Naive thymus-derived CD4-positive, alpha-beta T cell (primary cell): ENCODE results near the gene ITPR2. TPM values are rescaled to one million over a fixed set of nuclear protein-coding genes. Genes with fewer than 3 reads are reported as not detected.
A peak's percentile ranks its signal among the peaks of the same experiment; 100 is the strongest.

Source experiments
- ATAC-seq: fragments of 150-1000 bp; cut with Tn5 transposase; 2 replicates; pipeline ENCODE4 v1.10.0; 2021; ENCODE audit warnings: mild to moderate bottlenecking, moderate library complexity
- CTCF ChIA-PET: fragments of 350-600 bp; sonication (Branson Sonifier 250); formaldehyde crosslinking; loops from one replicate; lab custom pipeline; 2021; ENCODE audit warnings: antibody characterized with exemption; lab: Charles Lee
- POLR2A ChIA-PET: fragments of 350-600 bp; sonication (Branson Sonifier 250); formaldehyde crosslinking; loops from one replicate; lab custom pipeline; 2021; ENCODE audit warnings: antibody characterized with exemption, inconsistent platforms; lab: Charles Lee
- DNase-seq, 9 donors: peaks; one replicate each; pipeline versions ENCODE4 v3.0.0 to v3.0.0-alpha.2; 2020 to 2022; ENCODE audit warnings: mixed read lengths in 1 of 9
- H3K27ac ChIP-seq: one replicate; pipeline ENCODE4 v1.7.0; 2013; ENCODE audit warnings: mild to moderate bottlenecking, low read depth, low read length, moderate library complexity
- H3K27me3 ChIP-seq, 2 donors: one replicate each; pipeline ENCODE4 v1.7.0; 2013; ENCODE audit warnings: low read length in 2 of 2, mild to moderate bottlenecking in 2 of 2, moderate library complexity in 2 of 2; ENCODE audit not compliant: control insufficient read depth in 2 of 2, insufficient read depth in 2 of 2
- H3K36me3 ChIP-seq, 3 experiments: 1 replicate in 2 of 3; 2 replicates in 1 of 3; pipeline ENCODE4 v1.7.0; 2013; ENCODE audit warnings: low read length in 3 of 3, mild to moderate bottlenecking in 3 of 3, moderate library complexity in 1 of 3; ENCODE audit not compliant: insufficient read depth in 3 of 3, control insufficient read depth in 2 of 3
- H3K4me1 ChIP-seq, 2 donors: one replicate each; pipeline ENCODE4 v1.7.0; 2013; ENCODE audit warnings: low read length in 2 of 2, mild to moderate bottlenecking in 2 of 2, moderate library complexity in 1 of 2; ENCODE audit not compliant: control insufficient read depth in 2 of 2, insufficient read depth in 2 of 2
- H3K4me3 ChIP-seq: 2 replicates; pipeline ENCODE4 v1.7.0; 2013; ENCODE audit warnings: mild to moderate bottlenecking, low read length
- H3K9me3 ChIP-seq, 3 experiments: 1 replicate in 2 of 3; 2 replicates in 1 of 3; pipeline ENCODE4 v1.7.0; 2013; ENCODE audit warnings: low read length in 3 of 3; ENCODE audit not compliant: control insufficient read depth in 2 of 3
- H3K27ac Mint-ChIP-seq, 9 donors: one replicate each; pipeline ENCODE4 v1.8.0; 2020 to 2022; ENCODE audit warnings: mixed read lengths in 9 of 9, mild to moderate bottlenecking in 8 of 9, moderate library complexity in 5 of 9, inconsistent platforms in 2 of 9
- H3K27me3 Mint-ChIP-seq, 5 donors: one replicate each; pipeline ENCODE4 v1.8.0; 2021 to 2022; ENCODE audit warnings: mixed read lengths in 5 of 5, mild to moderate bottlenecking in 1 of 5
- H3K36me3 Mint-ChIP-seq, 5 donors: one replicate each; pipeline ENCODE4 v1.8.0; 2020 to 2022; ENCODE audit warnings: mixed read lengths in 5 of 5, mild to moderate bottlenecking in 3 of 5, inconsistent platforms in 1 of 5
- H3K4me1 Mint-ChIP-seq, 7 donors: one replicate each; pipeline ENCODE4 v1.8.0; 2020 to 2022; ENCODE audit warnings: mixed read lengths in 7 of 7, mild to moderate bottlenecking in 3 of 7, inconsistent platforms in 1 of 7
- H3K4me3 Mint-ChIP-seq, 10 donors: one replicate each; pipeline ENCODE4 v1.8.0; 2020 to 2022; ENCODE audit warnings: mild to moderate bottlenecking in 10 of 10, mixed read lengths in 10 of 10, moderate library complexity in 6 of 10, inconsistent platforms in 2 of 10
- H3K9me3 Mint-ChIP-seq, 11 donors: one replicate each; pipeline ENCODE4 v1.8.0; 2020 to 2022; ENCODE audit warnings: mixed read lengths in 11 of 11, mild to moderate bottlenecking in 4 of 11, inconsistent platforms in 1 of 11, moderate library complexity in 1 of 11
- intact Hi-C, 2 donors: fragments of 100-400 bp; cut with micrococcal nuclease; formaldehyde crosslinking; loops; one replicate each; pipeline ENCODE4 v1.15.1; 2023
- polyA plus RNA-seq, 2 donors: library from polyadenylated mRNA; unstranded; fragments of 300-500 nt; fragmentation: Illumina TruSeq; gene quantifications; one replicate each; pipeline ENCODE4 v1.2.3, GENCODE V29; 2021
- total RNA-seq, 6 experiments: library from RNA in 5 of 6; stranded (reverse) in 5 of 6; gene quantifications; 1 replicate in 5 of 6; 2 replicates in 1 of 6; pipeline ENCODE4 v1.2.3 and lab custom pipeline; 2021 to 2026

Gene ITPR2
- total and polyA plus RNA-seq, 7 experiments from 2014 or later, result 11.3 to 71.5 (median 51.4) TPM

DNA sequence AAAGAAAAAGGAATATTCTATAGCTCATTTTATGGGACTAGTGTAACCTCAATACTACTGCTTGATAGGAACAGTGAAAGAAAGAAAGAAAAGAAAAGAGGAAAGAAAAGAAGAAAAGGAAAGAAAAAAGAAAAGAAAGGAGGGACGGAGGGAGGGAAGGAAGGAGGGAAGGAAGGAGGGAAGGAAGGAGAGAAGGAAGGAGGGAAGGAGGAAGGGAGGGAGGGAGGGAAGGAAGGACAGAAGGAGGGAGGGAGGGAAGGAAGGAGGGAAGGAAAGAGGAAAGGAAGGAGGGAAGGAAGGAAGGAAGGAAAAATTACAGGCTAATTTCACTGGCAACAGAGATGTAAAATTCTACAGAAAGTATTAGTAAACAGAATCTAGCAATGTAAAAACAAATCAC lies 215.5 kb downstream of the ITPR2 start:
- Mint-ChIP-seq H3K4me3 (no peak overlapping the region), H3K4me1 (peaks cover 0 to 3% (median 0%) of the 10 kb centered on the region in 7 donors), H3K27ac (no peak overlapping the region), H3K9me3 (no peaks in the 10 kb centered on the region), H3K27me3 (no peaks in the 10 kb centered on the region), H3K36me3 (peaks cover 0 to 63% (median 35%) of the 10 kb centered on the region in 5 donors)
- intact Hi-C loops, result no loop called here
- Histone ChIP-seq H3K4me1 (no peaks in the 10 kb centered on the region), H3K27ac (no peak overlapping the region), H3K9me3 (no peaks in the 10 kb centered on the region), H3K4me3 (no peak overlapping the region), H3K36me3 (peaks cover 0 to 24% (median 9%) of the 10 kb centered on the region in 3 experiments), H3K27me3 (no peaks in the 10 kb centered on the region)
- ChIA-PET POLR2A (no interaction called here), CTCF (no interaction called here)
- ATAC-seq (no peak), DNase-seq (no peak)

GRCh38 chr12:26614011-26614616 lies 218.9 kb downstream of the ITPR2 start:
- intact Hi-C loops, result loop anchor here (1.0 to 2.0 kb wide), 3 partner anchors 495 to 517 kb away; no protein-coding TSS in a partner anchor
- no peaks in the 10 kb centered on the region for H3K36me3 ChIP-seq
- H3K9me3 ChIP-seq, result no peaks in the 10 kb centered on the region
- Mint-ChIP-seq H3K4me3 (no peak overlapping the region), H3K9me3 (no peaks in the 10 kb centered on the region), H3K4me1 (peaks cover 0 to 2% (median 0%) of the 10 kb centered on the region in 7 donors), H3K27me3 (no peaks in the 10 kb centered on the region), H3K36me3 (peaks cover 0 to 41% (median 16%) of the 10 kb centered on the region in 5 donors), H3K27ac (no peak overlapping the region)
- ATAC-seq, result no peak
- H3K27ac ChIP-seq, result no peak overlapping the region
- ChIA-PET CTCF (interaction anchor here (1.2 kb wide), 1 partner anchor 516 kb away, joined by 3 read pairs; no protein-coding TSS in a partner anchor), POLR2A (no interaction called here)
- no peaks in the 10 kb centered on the region for H3K4me1 ChIP-seq
- peak in 1 of 9 donors; percentile 3 for DNase-seq
- H3K27me3 ChIP-seq, result no peaks in the 10 kb centered on the region
- H3K4me3 ChIP-seq, result no peak overlapping the region

- Mint-ChIP-seq H3K9me3 (no peaks in the 10 kb centered on the region), H3K27ac (no peak overlapping the region), H3K4me3 (no peak overlapping the region), H3K36me3 (peaks cover 0 to 38% (median 5%) of the 10 kb centered on the region in 5 donors), H3K4me1 (peaks cover 0 to 2% (median 0%) of the 10 kb centered on the region in 7 donors), H3K27me3 (no peaks in the 10 kb centered on the region)
- H3K4me3 ChIP-seq, result no peak overlapping the region
- intact Hi-C loops, result no loop called here
- no peaks in the 10 kb centered on the region for H3K36me3 ChIP-seq
- no peaks in the 10 kb centered on the region for H3K9me3 ChIP-seq
- DNase-seq (no peak), ATAC-seq (no peak)
- ChIA-PET POLR2A (no interaction called here), CTCF (no interaction called here)
- no peaks in the 10 kb centered on the region for H3K27me3 ChIP-seq
- no peak overlapping the region for H3K27ac ChIP-seq
- no peaks in the 10 kb centered on the region for H3K4me1 ChIP-seq
Measured at GRCh38 chr12:26612203-26612602, 220.8 kb downstream of the ITPR2 start.

- POLR2A ChIA-PET, result no interaction called here
- ATAC-seq (no peak), DNase-seq (no peak)
- H3K36me3 Mint-ChIP-seq, result peaks cover 0 to 36% (median 1%) of the 10 kb centered on the region in 5 donors
- peaks cover 0 to 2% (median 0%) of the 10 kb centered on the region in 7 donors for H3K4me1 Mint-ChIP-seq
- H3K27ac Mint-ChIP-seq, result no peak overlapping the region
- no peak overlapping the region for H3K4me3 ChIP-seq
- H3K27ac ChIP-seq, result no peak overlapping the region
- no peaks in the 10 kb centered on the region for H3K27me3 Mint-ChIP-seq
- CTCF ChIA-PET, result no interaction called here
- no peaks in the 10 kb centered on the region for H3K36me3 ChIP-seq
- no peaks in the 10 kb centered on the region for H3K9me3 Mint-ChIP-seq
- no peaks in the 10 kb centered on the region for H3K4me1 ChIP-seq
- H3K27me3 ChIP-seq, result no peaks in the 10 kb centered on the region
- no peaks in the 10 kb centered on the region for H3K9me3 ChIP-seq
- no peak overlapping the region for H3K4me3 Mint-ChIP-seq
- intact Hi-C loops, result no loop called here
Measured at GRCh38 chr12:26611598-26611997, 221.4 kb downstream of the ITPR2 start.

DNA sequence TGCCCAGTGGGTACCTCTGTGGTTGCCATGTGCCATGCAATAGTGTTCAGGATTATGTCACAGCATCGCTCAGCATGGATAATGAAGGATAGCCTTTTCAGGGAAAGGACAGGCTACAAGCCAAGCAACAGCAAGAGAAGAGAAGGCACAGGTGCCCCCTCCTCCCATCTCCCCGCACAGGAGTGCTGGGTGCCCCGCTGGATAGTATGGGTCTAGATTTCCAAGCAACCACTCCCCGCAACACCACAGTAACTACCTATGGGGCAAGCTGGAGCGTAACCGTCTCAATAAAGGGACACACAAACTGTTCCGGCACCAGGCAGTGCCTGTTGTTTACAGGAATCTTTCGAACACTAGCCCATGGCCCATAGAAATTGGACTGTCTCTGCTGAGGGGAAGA lies 222.2 kb downstream of the ITPR2 start:
- Mint-ChIP-seq H3K36me3 (peaks cover 0 to 35% (median 1%) of the 10 kb centered on the region in 5 donors), H3K4me1 (peaks cover 0 to 2% (median 0%) of the 10 kb centered on the region in 7 donors)
- intact Hi-C loops, result no loop called here

DNA sequence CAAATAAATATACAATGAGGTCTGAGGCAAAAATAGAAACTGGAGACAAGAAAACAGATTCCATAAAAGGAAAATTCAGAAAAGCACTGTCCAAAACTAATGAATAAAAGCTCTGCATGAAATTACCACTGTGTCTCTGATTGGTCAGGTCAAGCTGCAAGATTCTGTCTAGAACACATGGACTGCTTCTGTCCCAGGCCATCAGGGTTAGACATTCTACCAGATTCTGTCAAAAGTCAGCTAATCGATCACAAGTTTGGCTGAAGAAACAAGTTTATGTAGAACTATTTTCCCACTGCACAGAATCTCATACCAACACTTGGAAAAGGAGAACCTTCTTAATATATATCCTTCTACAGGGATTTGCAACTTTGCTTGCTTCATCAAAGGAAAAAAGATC lies 223.0 kb downstream of the ITPR2 start:
- Mint-ChIP-seq H3K36me3 (peaks cover 0 to 35% (median 3%) of the 10 kb centered on the region in 5 donors), H3K9me3 (no peaks in the 10 kb centered on the region), H3K27me3 (no peaks in the 10 kb centered on the region), H3K4me1 (peaks cover 0 to 2% (median 0%) of the 10 kb centered on the region in 7 donors), H3K27ac (no peak overlapping the region), H3K4me3 (no peak overlapping the region)
- no peaks in the 10 kb centered on the region for H3K27me3 ChIP-seq
- DNase-seq (no peak), ATAC-seq (no peak)
- no peaks in the 10 kb centered on the region for H3K9me3 ChIP-seq
- ChIA-PET POLR2A (no interaction called here), CTCF (no interaction called here)
- H3K36me3 ChIP-seq, result no peaks in the 10 kb centered on the region
- no peak overlapping the region for H3K4me3 ChIP-seq
- intact Hi-C loops, result no loop called here
- no peak overlapping the region for H3K27ac ChIP-seq
- no peaks in the 10 kb centered on the region for H3K4me1 ChIP-seq

More for the DNA sequence above, 222.2 kb downstream of the ITPR2 start:
- Histone ChIP-seq H3K4me1 (no peaks in the 10 kb centered on the region), H3K4me3 (no peak overlapping the region), H3K27me3 (no peaks in the 10 kb centered on the region), H3K36me3 (no peaks in the 10 kb centered on the region), H3K27ac (no peak overlapping the region), H3K9me3 (no peaks in the 10 kb centered on the region)
- Mint-ChIP-seq H3K4me3 (no peak overlapping the region), H3K9me3 (no peaks in the 10 kb centered on the region), H3K27me3 (no peaks in the 10 kb centered on the region), H3K27ac (no peak overlapping the region)
- ChIA-PET CTCF (no interaction called here), POLR2A (no interaction called here)
- ATAC-seq, result no peak
- no peak for DNase-seq

- no peaks in the 10 kb centered on the region for H3K4me1 ChIP-seq
- POLR2A ChIA-PET, result interaction anchor here (0.7 kb wide), 1 partner anchor 1556 kb away, joined by 8 read pairs; a partner anchor contains a TSS
- no peak overlapping the region for H3K27ac Mint-ChIP-seq
Measured at GRCh38 chr12:26608706-26609105, 224.3 kb downstream of the ITPR2 start.

More at GRCh38 chr12:26608706-26609105, 224.3 kb downstream of the ITPR2 start:
- Mint-ChIP-seq H3K27me3 (no peaks in the 10 kb centered on the region), H3K4me3 (no peak overlapping the region), H3K9me3 (no peaks in the 10 kb centered on the region), H3K36me3 (peaks cover 1 to 34% (median 11%) of the 10 kb centered on the region in 5 donors), H3K4me1 (peaks cover 0 to 2% (median 0%) of the 10 kb centered on the region in 7 donors)
- Histone ChIP-seq H3K9me3 (no peaks in the 10 kb centered on the region), H3K4me3 (no peak overlapping the region), H3K27me3 (no peaks in the 10 kb centered on the region), H3K27ac (no peak overlapping the region), H3K36me3 (no peaks in the 10 kb centered on the region)
- ATAC-seq, result no peak
- intact Hi-C loops, result no loop called here
- no peak for DNase-seq
- CTCF ChIA-PET, result no interaction called here
